Gastroesophageal sphincter (tissue), 4 donors: ENCODE results near the gene MORN4. TPM values are rescaled to one million over a fixed set of nuclear protein-coding genes. Genes with fewer than 3 reads are reported as not detected.
A peak's percentile ranks its signal among the peaks of the same experiment; 100 is the strongest.
"Not testable (repeated sequence)": the region's sequence is repeated elsewhere in the genome, so short reads cannot be mapped to it uniquely, and the experiment has no call there.

Source experiments
- ATAC-seq: fragments of 150-250 bp; one replicate; pipeline ENCODE4 v1.9.1; 2016; ENCODE audit warnings: mild to moderate bottlenecking, moderate library complexity
- H3K27ac ChIP-seq, 4 donors: fragments of 200-600 bp; sonication (generic) in 3 of 4; 1 replicate in 3 of 4; 2 replicates in 1 of 4; pipeline ENCODE4 v1.5.1; 2016 to 2019
- H3K27me3 ChIP-seq: fragments of 200-600 bp; sonication (generic); one replicate; pipeline ENCODE4 v1.5.1; 2019
- H3K36me3 ChIP-seq, 2 donors: fragments of 200-600 bp; sonication (generic); one replicate each; pipeline ENCODE4 v1.5.1; 2019; ENCODE audit warnings: control low read depth in 1 of 2
- H3K4me1 ChIP-seq, 3 donors: fragments of 200-600 bp; sonication (generic); 1 replicate in 2 of 3; 2 replicates in 1 of 3; pipeline ENCODE4 v1.5.1; 2016 to 2019; ENCODE audit warnings: control low read depth in 2 of 3
- H3K4me3 ChIP-seq, 2 donors: fragments of 200-600 bp; sonication (generic); one replicate each; pipeline ENCODE4 v1.5.1; 2019; ENCODE audit warnings: mild to moderate bottlenecking in 1 of 2, moderate library complexity in 1 of 2
- H3K9me3 ChIP-seq, 3 donors: fragments of 200-600 bp; sonication (generic); one replicate each; pipeline ENCODE4 v1.5.1; 2017 to 2019; ENCODE audit warnings: control low read depth in 2 of 3
- EP300 ChIP-seq: sonication (generic); formaldehyde crosslinking; IDR thresholded peaks from one replicate; pipeline ENCODE4 v1.6.1; 2017; ENCODE audit warnings: antibody characterized with exemption, mild to moderate bottlenecking
- POLR2A ChIP-seq, 2 donors: fragments of 450-650 bp; IDR thresholded peaks; one replicate each; pipeline ENCODE4 v1.6.1; 2017; ENCODE audit warnings: antibody characterized with exemption in 2 of 2, mild to moderate bottlenecking in 2 of 2, moderate library complexity in 1 of 2
- POLR2AphosphoS5 ChIP-seq: sonication (generic); formaldehyde crosslinking; IDR thresholded peaks from one replicate; pipeline ENCODE4 v1.6.1; 2017; ENCODE audit warnings: antibody characterized with exemption
- WGBS, 2 donors: methylation state at CpG; one replicate each; pipeline ENCODE4 v1.1.5; 2018; ENCODE audit warnings: low coverage in 1 of 2; 5-methylcytosine and 5-hydroxymethylcytosine counted together
- total RNA-seq, 4 donors: library from RNA; depleted of rRNA; stranded (reverse); fragments of >200 nt; gene quantifications; one replicate each; pipeline ENCODE4 v1.1.0, GENCODE V29; 2016
- TF ChIP-seq, protein P1 (sequence below), 4 experiments: fragments of 200-600 bp in 2 of 4; fragments of 450-650 bp in 2 of 4; sonication (generic) in 1 of 4; IDR thresholded peaks; one replicate each; pipeline ENCODE4 v1.5.1; 2017 to 2019; ENCODE audit warnings: antibody characterized with exemption in 4 of 4, mild to moderate bottlenecking in 2 of 4, moderate library complexity in 2 of 4

Gene MORN4
- total RNA-seq, 4 donors from 2014 or later, result 1.2 to 10.3 (median 2.9) TPM

DNA sequence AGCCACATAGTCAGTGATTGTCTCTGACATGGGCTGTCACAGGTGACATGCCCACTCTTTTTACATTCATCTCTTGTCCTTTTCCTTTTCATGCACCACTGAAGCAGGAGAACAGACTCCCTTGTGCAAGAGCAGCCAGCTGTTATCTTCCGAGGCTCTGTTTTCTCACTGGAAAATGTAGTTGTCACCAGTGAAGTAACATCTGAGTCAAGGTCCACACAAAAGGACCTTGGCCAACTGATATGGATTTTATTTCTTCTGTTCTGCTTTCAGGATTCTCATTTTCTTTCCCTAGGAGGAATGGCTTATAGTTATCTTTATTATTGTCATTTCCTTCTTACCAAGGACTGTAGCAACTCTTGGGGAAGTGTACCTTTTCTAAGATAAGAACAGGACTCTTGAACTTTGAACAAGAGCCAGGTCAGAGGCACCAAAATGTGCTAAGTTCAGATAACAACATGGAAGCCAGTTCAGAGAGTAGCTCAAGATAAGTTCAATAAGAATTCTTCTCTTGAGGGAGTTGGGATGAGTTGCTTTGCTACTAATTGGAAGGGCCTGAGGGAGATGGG lies 31.1 kb upstream of the MORN4 start:
- TF ChIP-seq POLR2AphosphoS5 (no peak), EP300 (no peak), POLR2A (IDR thresholded peaks at IDR 0.05) (no peak)
- TF ChIP-seq, protein P1, sequence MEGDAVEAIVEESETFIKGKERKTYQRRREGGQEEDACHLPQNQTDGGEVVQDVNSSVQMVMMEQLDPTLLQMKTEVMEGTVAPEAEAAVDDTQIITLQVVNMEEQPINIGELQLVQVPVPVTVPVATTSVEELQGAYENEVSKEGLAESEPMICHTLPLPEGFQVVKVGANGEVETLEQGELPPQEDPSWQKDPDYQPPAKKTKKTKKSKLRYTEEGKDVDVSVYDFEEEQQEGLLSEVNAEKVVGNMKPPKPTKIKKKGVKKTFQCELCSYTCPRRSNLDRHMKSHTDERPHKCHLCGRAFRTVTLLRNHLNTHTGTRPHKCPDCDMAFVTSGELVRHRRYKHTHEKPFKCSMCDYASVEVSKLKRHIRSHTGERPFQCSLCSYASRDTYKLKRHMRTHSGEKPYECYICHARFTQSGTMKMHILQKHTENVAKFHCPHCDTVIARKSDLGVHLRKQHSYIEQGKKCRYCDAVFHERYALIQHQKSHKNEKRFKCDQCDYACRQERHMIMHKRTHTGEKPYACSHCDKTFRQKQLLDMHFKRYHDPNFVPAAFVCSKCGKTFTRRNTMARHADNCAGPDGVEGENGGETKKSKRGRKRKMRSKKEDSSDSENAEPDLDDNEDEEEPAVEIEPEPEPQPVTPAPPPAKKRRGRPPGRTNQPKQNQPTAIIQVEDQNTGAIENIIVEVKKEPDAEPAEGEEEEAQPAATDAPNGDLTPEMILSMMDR (IDR thresholded peaks at IDR 0.05), result no peak
- Histone ChIP-seq H3K9me3 (no peaks in the 10 kb centered on the region), H3K4me1 (no peaks in the 10 kb centered on the region), H3K4me3 (no peak overlapping the region), H3K27ac (no peak overlapping the region), H3K27me3 (no peaks in the 10 kb centered on the region), H3K36me3 (peaks cover 6 to 87% of the 10 kb centered on the region in 2 donors)
- ATAC-seq, result no peak
- 86% methylated on average over 1 of the region's 1 CpG; no CpG with 5 or more reads in 1 of the 2 donors for WGBS, 2 donors

DNA sequence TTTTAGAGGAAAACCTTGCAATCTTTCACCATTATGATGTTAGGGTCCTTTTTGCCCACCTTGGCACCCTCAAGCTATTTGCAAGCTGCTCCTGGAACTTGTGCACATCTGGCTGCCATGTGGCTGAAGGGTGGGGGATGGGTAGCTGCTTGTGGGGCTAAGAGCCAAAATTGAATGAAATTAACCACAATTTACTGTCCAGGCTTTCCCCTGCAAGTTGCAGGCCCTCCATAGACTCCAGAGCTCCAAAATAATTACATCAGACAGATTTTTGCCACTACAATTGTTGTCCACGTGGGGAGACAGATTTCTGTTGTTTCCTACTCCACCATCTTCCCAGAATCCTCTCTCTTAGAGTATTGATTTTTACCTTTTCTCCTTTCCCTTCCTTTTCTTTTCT lies 26.3 kb upstream of the MORN4 start:
- peaks cover 5 to 77% of the 10 kb centered on the region in 2 donors for H3K36me3 ChIP-seq
- whole genome bisulfite sequencing, 2 donors, result 40 to 45% methylated on average over 1 of the region's 1 CpG

DNA sequence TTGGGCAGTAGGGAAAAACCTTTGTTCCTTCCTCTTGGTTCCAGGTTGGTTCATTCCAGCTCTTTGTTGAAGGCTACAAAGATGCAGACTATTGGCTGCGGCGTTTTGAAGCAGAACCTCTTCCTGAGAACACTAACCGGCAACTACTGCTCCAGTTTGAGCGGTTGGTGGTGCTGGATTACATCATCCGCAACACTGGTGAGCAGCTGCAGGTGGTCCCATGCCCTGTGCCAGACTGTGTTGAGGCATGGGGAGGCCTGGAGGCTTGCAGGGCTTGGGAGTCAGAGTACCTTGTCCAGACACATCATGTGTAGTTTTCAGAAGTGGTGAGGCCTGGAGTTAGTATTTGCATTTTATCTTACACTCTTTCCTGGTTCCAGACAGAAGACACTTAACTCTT lies 23.5 kb upstream of the MORN4 start:
- no peak for ATAC-seq
- no peaks in the 10 kb centered on the region for H3K9me3 ChIP-seq
- 68% methylated on average over 3 of the region's 5 CpGs; no CpG with 5 or more reads in 1 of the 2 donors for WGBS, 2 donors
- peaks cover 0 to 79% of the 10 kb centered on the region in 2 donors for H3K36me3 ChIP-seq
- no peaks in the 10 kb centered on the region for H3K27me3 ChIP-seq
- TF ChIP-seq EP300, result no peak
- TF ChIP-seq, protein P1 (IDR thresholded peaks at IDR 0.05), result no peak
- no peak for TF ChIP-seq POLR2AphosphoS5
- no peak for TF ChIP-seq POLR2A (IDR thresholded peaks at IDR 0.05)
- no peaks in the 10 kb centered on the region for H3K4me1 ChIP-seq
- H3K27ac ChIP-seq, result no peak overlapping the region
- H3K4me3 ChIP-seq, result no peak overlapping the region

More for the DNA sequence above, 26.3 kb upstream of the MORN4 start:
- Histone ChIP-seq H3K27me3 (no peaks in the 10 kb centered on the region), H3K4me1 (no peaks in the 10 kb centered on the region), H3K27ac (no peak overlapping the region), H3K4me3 (no peak overlapping the region), H3K9me3 (no peaks in the 10 kb centered on the region)
- no peak for ATAC-seq
- TF ChIP-seq, protein P1 (IDR thresholded peaks at IDR 0.05), result no peak
- TF ChIP-seq POLR2AphosphoS5, result no peak
- no peak for TF ChIP-seq POLR2A (IDR thresholded peaks at IDR 0.05)
- no peak for TF ChIP-seq EP300

DNA sequence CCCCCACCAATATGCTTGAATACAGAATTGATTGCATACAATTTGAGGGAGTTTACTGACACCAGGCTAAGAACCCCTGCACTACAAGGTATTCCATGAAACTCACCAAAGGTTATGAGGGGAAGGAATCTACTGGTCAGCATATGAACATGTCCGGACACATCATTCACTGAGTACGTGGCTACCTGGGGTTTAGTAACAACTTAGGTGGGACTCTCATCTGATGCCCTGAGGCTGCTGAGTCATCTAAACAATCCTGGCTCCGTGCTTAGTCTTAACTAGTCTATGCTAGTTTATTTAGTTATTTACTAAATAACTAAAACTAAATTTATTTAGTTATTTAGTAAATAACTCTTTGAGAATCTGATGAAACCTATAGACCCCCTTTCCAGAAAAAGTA lies 18.5 kb upstream of the MORN4 start:
- TF ChIP-seq POLR2AphosphoS5 (no peak), EP300 (no peak), POLR2A (IDR thresholded peaks at IDR 0.05) (no peak)
- TF ChIP-seq, protein P1 (IDR thresholded peaks at IDR 0.05), result no peak
- H3K4me1 ChIP-seq, result peaks cover 0 to 30% (median 0%) of the 10 kb centered on the region in 3 donors
- H3K4me3 ChIP-seq, result no peak overlapping the region
- 92 to 93% methylated on average over 3 of the region's 3 CpGs for WGBS, 2 donors
- no peaks in the 10 kb centered on the region for H3K9me3 ChIP-seq
- no peak overlapping the region for H3K27ac ChIP-seq
- peaks cover 0 to 65% of the 10 kb centered on the region in 2 donors for H3K36me3 ChIP-seq
- H3K27me3 ChIP-seq, result no peaks in the 10 kb centered on the region
- no peak for ATAC-seq

DNA sequence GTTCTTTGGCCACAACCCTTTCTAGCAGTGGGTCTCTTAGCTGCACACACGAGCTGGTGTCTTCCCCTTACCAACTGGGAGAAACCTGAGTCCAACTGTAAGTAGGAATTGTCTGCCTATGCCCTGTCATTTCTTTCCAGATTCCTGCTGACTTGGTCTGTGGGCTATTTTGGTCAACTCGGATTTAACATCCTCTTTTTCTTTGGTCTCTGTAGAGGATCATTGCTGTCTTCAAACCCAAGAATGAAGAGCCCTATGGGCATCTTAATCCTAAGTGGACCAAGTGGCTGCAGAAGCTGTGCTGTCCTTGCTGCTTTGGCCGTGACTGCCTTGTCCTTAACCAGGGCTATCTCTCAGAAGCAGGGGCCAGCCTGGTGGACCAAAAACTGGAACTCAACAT lies 17.4 kb upstream of the MORN4 start:
- Histone ChIP-seq H3K27ac (no peak overlapping the region), H3K4me3 (no peak overlapping the region), H3K4me1 (peaks cover 0 to 30% (median 0%) of the 10 kb centered on the region in 3 donors), H3K9me3 (no peaks in the 10 kb centered on the region), H3K27me3 (no peaks in the 10 kb centered on the region), H3K36me3 (peaks cover 0 to 65% of the 10 kb centered on the region in 2 donors)
- 75 to 83% methylated on average over 2 of the region's 3 CpGs for WGBS, 2 donors
- TF ChIP-seq POLR2A (IDR thresholded peaks at IDR 0.05) (no peak), EP300 (no peak), POLR2AphosphoS5 (no peak)
- TF ChIP-seq, protein P1 (IDR thresholded peaks at IDR 0.05), result no peak
- no peak for ATAC-seq

DNA sequence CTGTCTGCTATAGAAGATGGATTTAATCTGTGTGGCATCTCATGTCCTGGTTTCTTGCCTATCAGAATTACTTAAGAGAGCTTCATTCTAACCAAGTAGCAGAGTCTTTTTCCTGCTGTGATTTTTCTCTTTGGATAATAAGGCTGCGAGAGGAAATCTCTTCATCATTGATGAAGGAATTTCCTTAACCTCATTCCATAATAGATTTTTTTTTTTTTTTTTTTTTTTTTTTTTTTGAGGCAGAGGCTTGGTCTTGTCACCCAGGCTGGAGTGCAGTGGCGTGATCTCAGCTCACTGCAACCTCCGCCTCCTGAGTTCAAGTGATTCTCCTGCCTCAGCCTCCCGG lies 16.1 kb upstream of the MORN4 start:
- H3K27me3 ChIP-seq, ATAC-seq, H3K4me3 ChIP-seq, H3K9me3 ChIP-seq: not testable (repeated sequence)
- H3K4me1 ChIP-seq, result peaks cover 0 to 30% (median 0%) of the 10 kb centered on the region in 3 donors
- H3K36me3 ChIP-seq, result peaks cover 0 to 65% of the 10 kb centered on the region in 2 donors
- WGBS, 2 donors, result 50 to 89% methylated on average over 1 to 3 of the region's 4 CpGs
- H3K27ac ChIP-seq, result peak overlapping the region in 2 of 4 donors; percentile 29 to 30
